Mucosa of descending colon (tissue), 3 donors: Measurements from ENCODE around the gene ARSJ. TPM values are rescaled to one million over a fixed set of nuclear protein-coding genes. Genes with fewer than 3 reads are reported as not detected.

Experiments used
- ATAC-seq: fragments of 200-7000 bp; cut with Tn5 transposase; one replicate; pipeline ENCODE4 v1.9.1; 2020; ENCODE audit warnings: mild to moderate bottlenecking, moderate library complexity
- DNase-seq, 3 donors: peaks; one replicate each; pipeline ENCODE4 v3.0.0-alpha.2; 2020
- H3K36me3 ChIP-seq: fragments of 200-600 bp; one replicate; pipeline ENCODE4 v1.8.0; 2021; ENCODE audit warnings: low read depth, mild to moderate bottlenecking
- H3K4me1 ChIP-seq: fragments of 200-600 bp; one replicate; pipeline ENCODE4 v1.8.0; 2021; ENCODE audit warnings: low read depth, mild to moderate bottlenecking
- H3K4me3 ChIP-seq: fragments of 200-600 bp; one replicate; pipeline ENCODE4 v1.8.0; 2021; ENCODE audit warnings: mild to moderate bottlenecking
- H3K9me3 ChIP-seq: fragments of 200-600 bp; one replicate; pipeline ENCODE4 v1.8.0; 2021; ENCODE audit warnings: mild to moderate bottlenecking
- intact Hi-C, 2 donors: fragments of 100-400 bp; cut with DNase I in 1 of 2; cut with micrococcal nuclease in 1 of 2; formaldehyde crosslinking; loops; one replicate each; pipeline versions ENCODE4 v1.11.0 to v1.11.1; 2022; cut with DNase I, micrococcal nuclease
- total RNA-seq, 3 donors: library from RNA; stranded (reverse); fragmentation: NEBNext Ultra II Directional in 2 of 3; extraction: Animal tissue kit (Norgen Biotek cat#: 25700) in 2 of 3; gene quantifications; one replicate each; pipeline versions ENCODE4 v1.2.1 to v1.2.4, GENCODE V29; 2021 to 2023
- TF ChIP-seq, protein P1 (sequence below): fragments of 200-600 bp; IDR thresholded peaks from one replicate; pipeline ENCODE4 v1.8.0; 2022; ENCODE audit warnings: antibody characterized with exemption, mild to moderate bottlenecking
- donor health status: DM: no; HTN: no; CAD: no; lungs with moderate emphysema.
- donor health status: DM: no; HTN: no; CAD: no.
- donor health status: DM: no; HTN: yes; CAD: no.

ARSJ gene
- total RNA-seq, 3 donors from 2014 or later = 6.1 to 10.4 (median 6.5) TPM

- H3K9me3 ChIP-seq = no peaks in the 10 kb centered on the region
- H3K4me3 ChIP-seq = no peak overlapping the region
- no peaks in the 10 kb centered on the region for H3K4me1 ChIP-seq
- no peaks in the 10 kb centered on the region for H3K36me3 ChIP-seq
- intact Hi-C loops = no loop called here
- TF ChIP-seq, protein P1, sequence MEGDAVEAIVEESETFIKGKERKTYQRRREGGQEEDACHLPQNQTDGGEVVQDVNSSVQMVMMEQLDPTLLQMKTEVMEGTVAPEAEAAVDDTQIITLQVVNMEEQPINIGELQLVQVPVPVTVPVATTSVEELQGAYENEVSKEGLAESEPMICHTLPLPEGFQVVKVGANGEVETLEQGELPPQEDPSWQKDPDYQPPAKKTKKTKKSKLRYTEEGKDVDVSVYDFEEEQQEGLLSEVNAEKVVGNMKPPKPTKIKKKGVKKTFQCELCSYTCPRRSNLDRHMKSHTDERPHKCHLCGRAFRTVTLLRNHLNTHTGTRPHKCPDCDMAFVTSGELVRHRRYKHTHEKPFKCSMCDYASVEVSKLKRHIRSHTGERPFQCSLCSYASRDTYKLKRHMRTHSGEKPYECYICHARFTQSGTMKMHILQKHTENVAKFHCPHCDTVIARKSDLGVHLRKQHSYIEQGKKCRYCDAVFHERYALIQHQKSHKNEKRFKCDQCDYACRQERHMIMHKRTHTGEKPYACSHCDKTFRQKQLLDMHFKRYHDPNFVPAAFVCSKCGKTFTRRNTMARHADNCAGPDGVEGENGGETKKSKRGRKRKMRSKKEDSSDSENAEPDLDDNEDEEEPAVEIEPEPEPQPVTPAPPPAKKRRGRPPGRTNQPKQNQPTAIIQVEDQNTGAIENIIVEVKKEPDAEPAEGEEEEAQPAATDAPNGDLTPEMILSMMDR = no peak
- no peak for DNase-seq
- no peak for ATAC-seq
Observed at GRCh38 chr4:113888006-113888405, 91.4 kb downstream of the ARSJ start.

- no peak for DNase-seq
- ATAC-seq = no peak
Observed at GRCh38 chr4:113885291-113885690, 94.2 kb downstream of the ARSJ start.

DNA sequence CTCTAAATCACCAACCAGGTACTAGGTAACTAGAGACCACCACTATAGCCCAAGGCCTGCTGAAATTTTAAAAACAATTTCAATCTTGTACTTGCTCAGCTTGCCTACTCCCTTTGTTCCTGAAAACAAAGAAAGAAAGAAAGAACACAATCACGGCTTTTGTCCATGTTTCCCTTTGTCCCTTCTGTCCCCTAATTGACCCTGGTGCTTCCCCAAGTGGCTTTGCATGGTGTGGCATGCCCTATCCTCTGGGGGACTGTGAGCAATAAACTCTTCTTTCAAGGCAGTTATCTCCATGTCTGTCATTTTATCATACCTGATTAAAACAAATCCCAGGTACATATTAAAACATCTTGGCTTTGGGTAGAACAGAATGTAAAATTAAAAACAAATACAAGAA lies 94.8 kb downstream of the ARSJ start:
- Histone ChIP-seq H3K4me1 (no peaks in the 10 kb centered on the region), H3K4me3 (no peak overlapping the region), H3K9me3 (no peaks in the 10 kb centered on the region), H3K36me3 (no peaks in the 10 kb centered on the region)
- ATAC-seq (no peak), DNase-seq (no peak)
- TF ChIP-seq, protein P1 = no peak
- intact Hi-C loops = no loop called here

More at GRCh38 chr4:113885291-113885690, 94.2 kb downstream of the ARSJ start:
- intact Hi-C loops = no loop called here
- Histone ChIP-seq H3K9me3 (no peaks in the 10 kb centered on the region), H3K36me3 (no peaks in the 10 kb centered on the region), H3K4me1 (no peaks in the 10 kb centered on the region), H3K4me3 (no peak overlapping the region)
- TF ChIP-seq, protein P1 = no peak

DNA sequence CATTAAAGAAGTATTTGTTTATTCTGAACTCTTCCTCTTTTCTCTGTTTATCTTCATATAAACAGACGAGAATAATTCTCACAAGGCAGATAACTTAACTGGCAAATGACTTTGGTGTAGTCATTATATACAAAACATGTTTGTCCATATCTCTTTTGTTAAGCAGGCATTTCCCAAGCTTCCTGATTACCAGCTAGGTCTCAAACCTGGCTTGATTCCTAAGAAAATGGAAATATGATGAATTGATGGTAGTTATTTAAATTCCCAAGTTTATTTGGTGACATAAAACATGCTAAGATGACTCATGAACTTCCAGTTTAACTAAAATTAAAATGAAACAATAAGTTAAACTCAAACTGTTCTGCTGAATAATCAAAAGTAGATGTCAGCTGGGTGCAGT lies 96.8 kb downstream of the ARSJ start:
- intact Hi-C loops = no loop called here
- H3K4me1 ChIP-seq = no peaks in the 10 kb centered on the region
- H3K36me3 ChIP-seq = no peaks in the 10 kb centered on the region
- TF ChIP-seq, protein P1 = no peak
- ATAC-seq (no peak), DNase-seq (no peak)
- H3K4me3 ChIP-seq = no peak overlapping the region
- no peaks in the 10 kb centered on the region for H3K9me3 ChIP-seq

DNA sequence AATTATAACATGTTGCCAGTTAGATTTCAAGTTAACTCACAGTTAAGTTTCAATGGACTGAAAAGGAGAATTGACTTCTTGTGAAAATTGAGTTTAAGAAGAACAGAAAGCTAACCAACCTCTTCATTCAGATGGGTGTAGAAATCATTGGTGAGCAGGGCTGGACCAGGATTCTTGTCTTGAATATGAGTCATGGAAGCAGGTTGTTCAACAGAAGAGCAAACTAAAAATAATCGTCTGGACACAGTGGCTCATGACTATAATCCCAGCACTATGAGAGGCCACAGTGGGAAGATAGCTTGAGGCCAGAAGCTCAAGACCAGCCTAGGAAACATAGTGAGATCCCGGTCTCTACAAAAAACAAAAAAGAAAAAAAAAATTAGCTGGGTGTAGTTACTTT lies 98.2 kb downstream of the ARSJ start:
- no peaks in the 10 kb centered on the region for H3K9me3 ChIP-seq
- no peaks in the 10 kb centered on the region for H3K36me3 ChIP-seq
- no peaks in the 10 kb centered on the region for H3K4me1 ChIP-seq
- DNase-seq (no peak), ATAC-seq (no peak)
- TF ChIP-seq, protein P1 = no peak
- no peak overlapping the region for H3K4me3 ChIP-seq
- intact Hi-C loops = no loop called here
